ENCODE results near the gene DCAF6. TPM values are rescaled to one million over a fixed set of nuclear protein-coding genes. Genes with fewer than 3 reads are reported as not detected.

DCAF6 gene
- total and polyA plus RNA-seq, 3 donors from 2014 or later, result 160 to 199 (median 173) TPM

DNA sequence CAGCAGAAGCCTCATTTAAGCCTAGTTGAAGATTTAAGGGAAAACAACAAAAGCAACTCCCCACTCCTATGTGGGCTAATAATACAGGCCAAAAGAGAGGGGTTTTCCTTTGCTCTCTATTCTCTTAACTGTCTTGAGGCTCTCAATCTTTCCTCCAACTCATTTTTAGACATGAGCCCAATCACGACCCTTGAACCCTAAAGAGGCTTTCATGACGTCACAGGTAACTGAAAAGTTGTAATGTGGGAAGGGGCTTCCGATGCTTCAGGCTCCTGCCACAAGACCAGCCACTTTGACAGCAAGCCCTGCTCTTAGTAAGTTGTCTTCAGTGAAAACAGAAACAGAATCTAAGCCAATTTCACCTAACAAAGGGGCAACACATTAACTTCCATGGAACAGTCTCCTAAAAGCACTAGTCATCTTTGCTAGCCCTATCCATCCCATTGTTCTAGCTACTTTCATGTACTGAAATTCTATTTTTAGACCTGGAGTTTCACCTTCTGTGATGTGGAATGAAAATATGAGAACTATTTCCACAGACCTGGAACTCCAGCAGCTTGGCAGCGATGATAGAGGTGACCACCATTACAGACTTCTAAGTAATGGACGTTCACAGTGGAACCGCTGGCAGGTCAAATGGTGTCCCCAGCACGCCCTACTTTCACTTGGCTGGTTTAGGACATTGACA, 164.0 kb downstream of the DCAF6 start:
- H3K4me3 ChIP-seq, result no peak overlapping the region
- H3K36me3 ChIP-seq (ENCODE audit: low read depth, missing control alignments), result no peaks in the 10 kb centered on the region
- H3K9me3 ChIP-seq, result no peaks in the 10 kb centered on the region
- H3K27me3 ChIP-seq, result no peaks in the 10 kb centered on the region
- intact Hi-C loops (cut with DNase I; ENCODE audit: low total_unique reads), result no loop called here
- DNase-seq, result no peak
- H3K27ac ChIP-seq, result no peak overlapping the region
- peaks cover 8% of the 10 kb centered on the region for H3K4me1 ChIP-seq
- TF ChIP-seq, protein P1, sequence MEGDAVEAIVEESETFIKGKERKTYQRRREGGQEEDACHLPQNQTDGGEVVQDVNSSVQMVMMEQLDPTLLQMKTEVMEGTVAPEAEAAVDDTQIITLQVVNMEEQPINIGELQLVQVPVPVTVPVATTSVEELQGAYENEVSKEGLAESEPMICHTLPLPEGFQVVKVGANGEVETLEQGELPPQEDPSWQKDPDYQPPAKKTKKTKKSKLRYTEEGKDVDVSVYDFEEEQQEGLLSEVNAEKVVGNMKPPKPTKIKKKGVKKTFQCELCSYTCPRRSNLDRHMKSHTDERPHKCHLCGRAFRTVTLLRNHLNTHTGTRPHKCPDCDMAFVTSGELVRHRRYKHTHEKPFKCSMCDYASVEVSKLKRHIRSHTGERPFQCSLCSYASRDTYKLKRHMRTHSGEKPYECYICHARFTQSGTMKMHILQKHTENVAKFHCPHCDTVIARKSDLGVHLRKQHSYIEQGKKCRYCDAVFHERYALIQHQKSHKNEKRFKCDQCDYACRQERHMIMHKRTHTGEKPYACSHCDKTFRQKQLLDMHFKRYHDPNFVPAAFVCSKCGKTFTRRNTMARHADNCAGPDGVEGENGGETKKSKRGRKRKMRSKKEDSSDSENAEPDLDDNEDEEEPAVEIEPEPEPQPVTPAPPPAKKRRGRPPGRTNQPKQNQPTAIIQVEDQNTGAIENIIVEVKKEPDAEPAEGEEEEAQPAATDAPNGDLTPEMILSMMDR (IDR thresholded peaks at IDR 0.05), result no peak
- TF ChIP-seq POLR2A (IDR thresholded peaks at IDR 0.05), result no peak
- WGBS, 2 donors, result 93 to 95% methylated on average over 7 of the region's 7 CpGs

DNA sequence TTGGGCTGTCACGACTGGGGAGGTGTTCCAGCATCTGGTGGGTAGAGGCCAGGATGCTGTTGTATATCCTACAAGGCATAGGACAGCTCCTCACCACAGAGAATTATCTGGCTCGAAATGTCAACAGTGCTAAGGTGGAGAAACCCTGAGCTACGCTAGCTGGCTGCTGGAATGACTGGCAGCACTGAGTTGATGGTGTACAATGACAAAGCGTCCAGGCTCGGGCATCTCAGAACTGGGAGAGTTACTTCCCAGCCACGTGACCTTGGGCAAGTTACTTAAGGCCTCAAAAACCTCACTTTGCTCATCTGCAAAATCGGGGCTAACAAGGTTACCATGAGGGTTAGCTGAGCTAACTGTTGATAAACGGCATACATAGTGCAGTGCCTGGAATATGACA, 164.9 kb downstream of the DCAF6 start:
- H3K36me3 ChIP-seq (ENCODE audit: low read depth, missing control alignments), result no peaks in the 10 kb centered on the region
- DNase-seq, result no peak

DNA sequence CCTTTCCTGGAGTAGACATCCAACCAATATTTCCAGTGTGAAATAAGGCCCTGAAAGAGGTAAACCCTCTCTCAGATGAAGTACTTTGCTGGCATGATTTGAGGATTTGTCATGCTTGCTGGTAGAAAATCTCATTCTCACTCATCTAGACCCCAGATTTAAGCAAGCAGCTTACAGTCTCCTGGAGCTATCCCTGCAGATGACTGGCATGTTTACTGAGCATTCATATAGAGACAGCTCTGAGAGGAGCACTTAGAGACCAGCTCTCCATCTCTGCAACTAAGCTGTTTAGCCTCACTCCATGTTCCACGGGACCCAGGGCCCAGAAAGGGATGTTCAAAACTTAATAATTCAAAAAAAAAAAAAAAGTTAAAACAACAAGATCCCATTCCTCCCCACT, 166.0 kb downstream of the DCAF6 start:
- no peak for DNase-seq
- H3K36me3 ChIP-seq (ENCODE audit: low read depth, missing control alignments), result no peaks in the 10 kb centered on the region
- H3K4me1 ChIP-seq, result peaks cover 8% of the 10 kb centered on the region
- H3K4me3 ChIP-seq, result no peak overlapping the region
- no peak for TF ChIP-seq POLR2A (IDR thresholded peaks at IDR 0.05)
- TF ChIP-seq, protein P1 (IDR thresholded peaks at IDR 0.05), result no peak
- H3K9me3 ChIP-seq, result no peaks in the 10 kb centered on the region
- intact Hi-C loops (cut with DNase I; ENCODE audit: low total_unique reads), result no loop called here
- H3K27ac ChIP-seq, result no peak overlapping the region
- WGBS, 2 donors, result 76 to 84% methylated on average over 1 of the region's 1 CpG
- H3K27me3 ChIP-seq, result no peaks in the 10 kb centered on the region

More for the DNA sequence above, 164.9 kb downstream of the DCAF6 start:
- Histone ChIP-seq H3K27me3 (no peaks in the 10 kb centered on the region), H3K9me3 (no peaks in the 10 kb centered on the region), H3K27ac (no peak overlapping the region), H3K4me1 (peaks cover 8% of the 10 kb centered on the region), H3K4me3 (no peak overlapping the region)
- intact Hi-C loops (cut with DNase I; ENCODE audit: low total_unique reads), result no loop called here
- TF ChIP-seq POLR2A (IDR thresholded peaks at IDR 0.05), result no peak
- TF ChIP-seq, protein P1 (IDR thresholded peaks at IDR 0.05), result no peak
- WGBS, 2 donors, result 82 to 84% methylated on average over 6 to 8 of the region's 8 CpGs

DNA sequence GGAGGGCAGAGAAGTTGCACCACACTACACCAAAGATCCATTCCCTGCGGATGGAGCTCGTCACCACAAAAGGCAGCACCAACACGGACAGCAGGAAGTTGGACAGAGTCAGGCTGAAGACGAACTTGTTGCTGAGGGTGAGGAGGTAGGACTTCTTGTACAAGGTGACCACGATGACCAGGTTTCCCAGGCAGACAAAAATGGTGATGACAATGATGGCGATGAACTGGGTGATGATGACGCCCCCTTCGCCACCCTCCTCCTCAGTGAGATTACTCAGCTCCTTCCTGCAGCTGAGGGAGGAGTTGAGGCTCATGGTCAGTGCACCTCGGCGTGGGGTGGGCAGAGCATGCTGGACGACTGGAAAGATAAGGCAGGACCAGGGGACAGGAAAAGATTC, 168.1 kb downstream of the DCAF6 start:
- intact Hi-C loops (cut with DNase I; ENCODE audit: low total_unique reads), result no loop called here
- 89 to 94% methylated on average over 8 to 11 of the region's 11 CpGs for WGBS, 2 donors
- H3K4me3 ChIP-seq, result no peak overlapping the region

More for the DNA sequence above, 168.1 kb downstream of the DCAF6 start:
- Histone ChIP-seq H3K4me1 (peaks cover under 1% of the 10 kb centered on the region), H3K9me3 (no peaks in the 10 kb centered on the region), H3K27me3 (no peaks in the 10 kb centered on the region), H3K36me3 (ENCODE audit: low read depth, missing control alignments) (no peaks in the 10 kb centered on the region), H3K27ac (no peak overlapping the region)
- no peak for TF ChIP-seq POLR2A (IDR thresholded peaks at IDR 0.05)
- TF ChIP-seq, protein P1 (IDR thresholded peaks at IDR 0.05), result no peak
- no peak for DNase-seq
